DND-41 (cell line): ENCODE data around the gene DSTN.
A peak's percentile ranks its signal among the peaks of the same experiment; 100 is the strongest.

Experiments
- ATAC-seq: fragments of 200-7000 bp; cut with Tn5 transposase; 3 replicates; pipeline ENCODE4 v1.9.1; 2021; ENCODE audit warnings: low read depth; ENCODE audit not compliant: insufficient read depth
- DNase-seq: peaks from one replicate; pipeline ENCODE4 v3.0.0-alpha.2; 2020
- H2AFZ ChIP-seq: 2 replicates; pipeline ENCODE4 v1.6.0; 2012; ENCODE audit warnings: low read depth, low read length
- H3K27ac ChIP-seq: 2 replicates; pipeline ENCODE4 v1.5.1; 2012; ENCODE audit warnings: low read length, inconsistent platforms
- H3K27me3 ChIP-seq: fragments of 200-600 bp; sonication (generic); 2 replicates; pipeline ENCODE4 v1.6.0; 2012; ENCODE audit warnings: low read length, mild to moderate bottlenecking, inconsistent platforms; ENCODE audit not compliant: insufficient read depth, poor library complexity
- H3K36me3 ChIP-seq: 2 replicates; pipeline ENCODE4 v1.5.1; 2012; ENCODE audit warnings: low read length, inconsistent platforms; ENCODE audit not compliant: insufficient read depth
- H3K4me1 ChIP-seq: 2 replicates; pipeline ENCODE4 v1.5.1; 2012; ENCODE audit warnings: mild to moderate bottlenecking, low read length; ENCODE audit not compliant: insufficient read depth
- H3K4me2 ChIP-seq: 2 replicates; pipeline ENCODE4 v1.6.0; 2012; ENCODE audit warnings: mild to moderate bottlenecking, moderate library complexity, low read length, inconsistent platforms; ENCODE audit not compliant: insufficient read depth
- H3K4me3 ChIP-seq, 2 experiments: fragments of 200-600 bp in 1 of 2; shearing (Covaris generic) in 1 of 2; 2 replicates each; pipeline ENCODE4 v1.5.1; 2012 to 2016; ENCODE audit warnings: inconsistent platforms in 2 of 2, low read length in 2 of 2, mild to moderate bottlenecking in 2 of 2, low read depth in 1 of 2, moderate library complexity in 1 of 2
- H3K79me2 ChIP-seq: 2 replicates; pipeline ENCODE4 v1.6.0; 2012; ENCODE audit warnings: low read length, inconsistent platforms; ENCODE audit not compliant: insufficient read depth
- H3K9ac ChIP-seq: 2 replicates; pipeline ENCODE4 v1.6.0; 2012; ENCODE audit warnings: low read depth, mild to moderate bottlenecking, inconsistent platforms, low read length, moderate library complexity
- H3K9me3 ChIP-seq: 2 replicates; pipeline ENCODE4 v1.5.1; 2012; ENCODE audit warnings: low read length, moderate library complexity, mild to moderate bottlenecking, inconsistent platforms; ENCODE audit not compliant: insufficient read depth, severe bottlenecking
- H4K20me1 ChIP-seq: 2 replicates; pipeline ENCODE4 v1.6.0; 2012; ENCODE audit warnings: low read length; ENCODE audit not compliant: insufficient read depth
- CTCF ChIP-seq: IDR thresholded peaks from 2 replicates; pipeline ENCODE4 v1.5.1; 2012; ENCODE audit warnings: borderline replicate concordance, low read length, moderate library complexity, mild to moderate bottlenecking; ENCODE audit not compliant: poor library complexity, severe bottlenecking; ENCODE audit errors: extremely low read depth
- EZH2 ChIP-seq: IDR thresholded peaks from 3 replicates; pipeline ENCODE4 v1.6.1; 2012; ENCODE audit warnings: borderline replicate concordance, low read depth, mild to moderate bottlenecking, moderate library complexity, low read length, inconsistent platforms; ENCODE audit not compliant: severe bottlenecking

DSTN gene

GRCh38 chr20:17615645-17616479, 46.0 kb downstream of the DSTN start:
- Histone ChIP-seq H3K4me2 (no peak overlapping the region), H3K9me3 (no peaks in the 10 kb centered on the region), H3K27ac (no peak overlapping the region), H2AFZ (no peak overlapping the region), H3K4me1 (no peaks in the 10 kb centered on the region), H3K27me3 (no peaks in the 10 kb centered on the region), H4K20me1 (peaks cover 13% of the 10 kb centered on the region; the same call in 1 of the 2 replicates), H3K9ac (no peak overlapping the region), H3K36me3 (peaks cover 60% of the 10 kb centered on the region), H3K4me3 (no peak overlapping the region), H3K79me2 (no peaks in the 10 kb centered on the region)
- TF ChIP-seq CTCF (no peak), EZH2 (no peak)
- ATAC-seq (no peak), DNase-seq (peak; percentile 3)

GRCh38 chr20:17616480-17617211, 46.8 kb downstream of the DSTN start:
- Histone ChIP-seq H3K4me1 (no peaks in the 10 kb centered on the region), H3K36me3 (peaks cover 67% of the 10 kb centered on the region), H3K79me2 (no peaks in the 10 kb centered on the region), H3K9me3 (no peaks in the 10 kb centered on the region), H3K4me3 (no peak overlapping the region), H3K27ac (no peak overlapping the region), H3K4me2 (no peak overlapping the region), H3K9ac (no peak overlapping the region), H2AFZ (no peak overlapping the region), H3K27me3 (no peaks in the 10 kb centered on the region), H4K20me1 (peaks cover 15% of the 10 kb centered on the region; the same call in 1 of the 2 replicates)
- no peak for TF ChIP-seq EZH2
- no peak for TF ChIP-seq CTCF
- DNase-seq: peak; percentile 2
- ATAC-seq: no peak

- no peak overlapping the region for H3K4me3 ChIP-seq
- TF ChIP-seq EZH2 (no peak), CTCF (peak; percentile 54)
- H4K20me1 ChIP-seq: peaks cover 13% of the 10 kb centered on the region; the same call in 1 of the 2 replicates
- H3K36me3 ChIP-seq: peaks cover 74% of the 10 kb centered on the region
- no peaks in the 10 kb centered on the region for H3K27me3 ChIP-seq
- H3K4me1 ChIP-seq: no peaks in the 10 kb centered on the region
- no peak overlapping the region for H3K9ac ChIP-seq
- ATAC-seq (peak; percentile 44; the same call in 2 of the 3 replicates), DNase-seq (no peak)
- no peaks in the 10 kb centered on the region for H3K9me3 ChIP-seq
- no peak overlapping the region for H2AFZ ChIP-seq
- no peak overlapping the region for H3K4me2 ChIP-seq
- no peak overlapping the region for H3K27ac ChIP-seq
- no peaks in the 10 kb centered on the region for H3K79me2 ChIP-seq
These were observed 47.5 kb downstream of the DSTN start for GRCh38 chr20:17617212-17617867.
